Measurements from ENCODE around the gene MICAL3.
"Not testable (repeated sequence)": the region's sequence is repeated elsewhere in the genome, so short reads cannot be mapped to it uniquely, and the experiment has no call there.

MICAL3 gene

DNA sequence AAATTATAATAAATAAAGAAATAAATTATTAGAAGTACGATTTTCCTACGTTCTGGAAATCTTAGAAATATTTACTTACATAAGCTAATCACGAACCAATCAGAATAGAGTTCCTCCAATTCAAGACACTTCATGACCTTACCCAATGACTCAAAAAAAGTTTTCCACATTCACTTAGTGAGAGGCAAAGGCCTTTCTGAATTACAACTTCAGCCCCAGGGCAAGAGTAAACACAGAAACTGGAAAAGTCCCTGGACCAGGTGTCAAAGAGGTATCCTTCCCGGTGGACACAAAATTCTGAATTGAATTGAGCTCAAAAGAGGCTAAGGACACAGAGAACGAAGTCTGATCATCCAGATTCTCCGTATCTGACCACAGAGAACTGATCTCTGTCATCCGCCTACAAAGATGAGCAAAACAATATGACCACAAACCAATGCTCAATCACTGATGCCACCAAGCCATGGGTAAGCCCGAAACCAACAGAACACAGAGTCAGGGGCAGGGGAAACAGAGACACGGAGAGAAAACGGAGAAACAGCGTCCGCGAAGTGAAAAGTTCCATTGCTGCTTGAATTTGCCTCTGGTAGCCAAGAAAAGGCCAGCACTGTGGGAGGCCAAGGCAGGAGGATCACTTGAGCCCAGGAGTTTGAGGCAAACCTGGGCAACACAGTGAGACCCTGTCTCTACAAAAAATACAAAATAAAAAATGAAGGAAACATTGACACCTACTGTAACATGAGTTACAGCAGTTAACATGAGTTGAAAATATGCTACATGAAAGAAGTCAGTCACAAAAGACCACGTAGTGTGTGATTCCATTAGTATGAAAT is 256.9 kb downstream of the MICAL3 start:
- H3K27me3 ChIP-seq (ENCODE audit: low read depth, low read length), result no peaks in the 10 kb centered on the region
- no peaks in the 10 kb centered on the region for H3K9me3 ChIP-seq (ENCODE audit: insufficient read depth, low read length)
- peak overlapping the region; percentile 27; the same call in 1 of the 2 replicates for H3K4me3 ChIP-seq (ENCODE audit: low read length)
- H3K4me2 ChIP-seq (ENCODE audit: low read length), result peak overlapping the region; percentile 42
- peak overlapping the region; percentile 29; the same call in 1 of the 2 replicates for H3K27ac ChIP-seq (ENCODE audit: low read length)
- TF ChIP-seq EZH2phosphoT487 (IDR thresholded peaks at IDR 0.05; ENCODE audit: low read depth), result no peak
- TF ChIP-seq, protein P1, sequence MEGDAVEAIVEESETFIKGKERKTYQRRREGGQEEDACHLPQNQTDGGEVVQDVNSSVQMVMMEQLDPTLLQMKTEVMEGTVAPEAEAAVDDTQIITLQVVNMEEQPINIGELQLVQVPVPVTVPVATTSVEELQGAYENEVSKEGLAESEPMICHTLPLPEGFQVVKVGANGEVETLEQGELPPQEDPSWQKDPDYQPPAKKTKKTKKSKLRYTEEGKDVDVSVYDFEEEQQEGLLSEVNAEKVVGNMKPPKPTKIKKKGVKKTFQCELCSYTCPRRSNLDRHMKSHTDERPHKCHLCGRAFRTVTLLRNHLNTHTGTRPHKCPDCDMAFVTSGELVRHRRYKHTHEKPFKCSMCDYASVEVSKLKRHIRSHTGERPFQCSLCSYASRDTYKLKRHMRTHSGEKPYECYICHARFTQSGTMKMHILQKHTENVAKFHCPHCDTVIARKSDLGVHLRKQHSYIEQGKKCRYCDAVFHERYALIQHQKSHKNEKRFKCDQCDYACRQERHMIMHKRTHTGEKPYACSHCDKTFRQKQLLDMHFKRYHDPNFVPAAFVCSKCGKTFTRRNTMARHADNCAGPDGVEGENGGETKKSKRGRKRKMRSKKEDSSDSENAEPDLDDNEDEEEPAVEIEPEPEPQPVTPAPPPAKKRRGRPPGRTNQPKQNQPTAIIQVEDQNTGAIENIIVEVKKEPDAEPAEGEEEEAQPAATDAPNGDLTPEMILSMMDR (IDR thresholded peaks at IDR 0.05; ENCODE audit: low read depth, low read length), result no peak
- H3K79me2 ChIP-seq (ENCODE audit: low read length), result peaks cover 100% of the 10 kb centered on the region
- H2AFZ ChIP-seq (ENCODE audit: low read depth, low read length), result no peak overlapping the region
- peak overlapping the region; percentile 19; the same call in 1 of the 2 replicates for H3K9ac ChIP-seq (ENCODE audit: low read length)
- H3K36me3 ChIP-seq (replicated peaks; ENCODE audit: low read depth, low read length), result peaks cover 46% of the 10 kb centered on the region
- peaks cover 93% of the 10 kb centered on the region for H4K20me1 ChIP-seq (ENCODE audit: insufficient read depth, low read length)
- peaks cover 48% of the 10 kb centered on the region for H3K4me1 ChIP-seq (ENCODE audit: low read length)

DNA sequence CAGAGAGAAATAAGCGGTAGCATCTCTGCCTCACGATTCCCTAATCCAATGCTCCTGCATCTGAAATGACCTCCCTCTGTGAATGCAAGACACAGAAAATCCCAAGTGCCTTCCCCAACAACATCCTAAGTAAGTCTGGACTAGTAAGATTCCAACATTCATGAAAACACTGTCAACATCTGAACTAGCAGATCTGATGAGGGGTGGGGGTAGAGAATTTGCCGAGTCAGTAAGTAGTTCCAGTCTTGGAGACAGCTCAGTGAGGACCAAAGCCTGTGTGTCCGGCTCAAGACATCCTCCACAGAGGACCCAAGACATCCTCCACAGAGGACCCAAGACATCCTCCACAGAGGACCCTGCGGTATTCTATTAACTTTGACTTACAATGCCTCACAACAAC is 259.5 kb downstream of the MICAL3 start:
- not testable (repeated sequence) for H3K9me3 ChIP-seq (ENCODE audit: insufficient read depth, low read length); H3K9ac ChIP-seq (ENCODE audit: low read length); H3K4me2 ChIP-seq (ENCODE audit: low read length); H2AFZ ChIP-seq (ENCODE audit: low read depth, low read length); H3K4me3 ChIP-seq (ENCODE audit: low read length); H3K27ac ChIP-seq (ENCODE audit: low read length); H3K27me3 ChIP-seq (ENCODE audit: low read depth, low read length)
- Histone ChIP-seq H3K36me3 (replicated peaks; ENCODE audit: low read depth, low read length) (peaks cover 31% of the 10 kb centered on the region), H4K20me1 (ENCODE audit: insufficient read depth, low read length) (peaks cover 90% of the 10 kb centered on the region), H3K79me2 (ENCODE audit: low read length) (peaks cover 100% of the 10 kb centered on the region), H3K4me1 (ENCODE audit: low read length) (peaks cover 31% of the 10 kb centered on the region)

DNA sequence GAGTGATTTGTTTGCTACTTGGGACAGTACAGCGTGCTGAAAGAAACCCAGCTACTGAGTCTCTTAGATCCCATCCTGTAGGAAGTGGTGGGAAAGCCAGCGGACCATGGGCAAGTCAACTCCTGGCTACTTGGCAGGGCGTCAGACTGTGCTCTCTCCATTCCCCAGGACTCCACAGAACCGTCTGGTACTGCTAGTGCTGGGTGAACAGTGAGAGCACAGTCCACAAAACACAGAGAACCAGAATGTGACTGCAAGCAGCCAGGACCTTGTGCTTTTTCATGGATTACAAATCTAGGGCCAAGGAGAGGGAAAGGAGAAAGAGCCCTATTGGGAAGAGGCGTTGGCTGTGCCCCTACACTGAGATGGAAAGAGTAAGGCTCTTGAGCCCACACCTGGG is 260.3 kb downstream of the MICAL3 start:
- no peak overlapping the region for H3K27ac ChIP-seq (ENCODE audit: low read length)

DNA sequence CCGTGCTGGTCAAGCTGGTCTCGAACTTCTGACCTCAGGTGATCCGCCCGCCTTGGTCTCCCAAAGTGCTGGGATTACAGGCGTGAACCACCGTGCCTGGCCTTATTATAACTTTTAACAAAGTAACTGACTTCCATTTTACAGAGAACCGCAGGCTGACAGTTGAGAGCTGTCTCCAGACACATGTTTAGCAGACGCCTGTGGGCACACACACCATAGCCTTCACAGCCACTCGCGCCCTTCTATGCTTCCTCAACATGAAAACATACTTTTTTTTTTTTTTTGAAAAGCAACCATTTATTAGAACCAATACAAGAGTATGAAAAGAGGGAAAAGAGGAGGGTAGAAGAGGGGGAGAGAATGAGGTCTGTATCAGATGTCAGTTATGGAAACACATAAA is 260.9 kb downstream of the MICAL3 start:
- not testable (repeated sequence) for H3K27me3 ChIP-seq (ENCODE audit: low read depth, low read length); H3K27ac ChIP-seq (ENCODE audit: low read length); H3K4me2 ChIP-seq (ENCODE audit: low read length); H3K9ac ChIP-seq (ENCODE audit: low read length); H2AFZ ChIP-seq (ENCODE audit: low read depth, low read length); H3K9me3 ChIP-seq (ENCODE audit: insufficient read depth, low read length); H3K4me3 ChIP-seq (ENCODE audit: low read length)
- Histone ChIP-seq H3K36me3 (replicated peaks; ENCODE audit: low read depth, low read length) (peaks cover 25% of the 10 kb centered on the region), H4K20me1 (ENCODE audit: insufficient read depth, low read length) (peaks cover 91% of the 10 kb centered on the region), H3K4me1 (ENCODE audit: low read length) (peaks cover 22% of the 10 kb centered on the region), H3K79me2 (ENCODE audit: low read length) (peaks cover 100% of the 10 kb centered on the region)

More for the DNA sequence above, 260.3 kb downstream of the MICAL3 start:
- no peak overlapping the region for H3K4me3 ChIP-seq (ENCODE audit: low read length)
- H3K4me1 ChIP-seq (ENCODE audit: low read length), result peaks cover 23% of the 10 kb centered on the region
- H3K36me3 ChIP-seq (replicated peaks; ENCODE audit: low read depth, low read length), result peaks cover 23% of the 10 kb centered on the region
- H3K79me2 ChIP-seq (ENCODE audit: low read length), result peaks cover 100% of the 10 kb centered on the region
- no peaks in the 10 kb centered on the region for H3K27me3 ChIP-seq (ENCODE audit: low read depth, low read length)
- peaks cover 88% of the 10 kb centered on the region for H4K20me1 ChIP-seq (ENCODE audit: insufficient read depth, low read length)
- no peak overlapping the region for H3K9ac ChIP-seq (ENCODE audit: low read length)
- no peaks in the 10 kb centered on the region for H3K9me3 ChIP-seq (ENCODE audit: insufficient read depth, low read length)
- H2AFZ ChIP-seq (ENCODE audit: low read depth, low read length), result no peak overlapping the region
- H3K4me2 ChIP-seq (ENCODE audit: low read length), result no peak overlapping the region
- TF ChIP-seq, protein P1 (IDR thresholded peaks at IDR 0.05; ENCODE audit: low read depth, low read length), result no peak
- TF ChIP-seq EZH2phosphoT487 (IDR thresholded peaks at IDR 0.05; ENCODE audit: low read depth), result no peak

DNA sequence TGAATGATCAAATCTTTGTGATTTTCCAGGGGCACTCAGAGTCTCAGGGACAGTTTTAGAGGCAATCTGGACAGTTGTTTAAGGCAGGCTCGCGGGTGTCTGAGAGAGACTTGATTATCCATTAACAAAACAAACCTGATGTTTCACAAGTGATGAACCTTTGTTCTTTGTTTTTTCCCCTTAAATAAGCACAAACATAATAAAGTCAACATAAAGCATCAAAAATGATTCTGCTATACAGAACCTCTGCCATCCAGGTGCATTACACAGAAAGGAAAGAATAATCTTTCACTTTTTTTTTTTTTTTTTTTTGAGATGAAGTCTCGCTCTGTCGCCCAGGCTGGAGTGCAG is 263.2 kb downstream of the MICAL3 start:
- Histone ChIP-seq H3K27ac (ENCODE audit: low read length) (no peak overlapping the region), H3K36me3 (replicated peaks; ENCODE audit: low read depth, low read length) (peaks cover 26% of the 10 kb centered on the region), H4K20me1 (ENCODE audit: insufficient read depth, low read length) (peaks cover 88% of the 10 kb centered on the region), H3K79me2 (ENCODE audit: low read length) (peaks cover 100% of the 10 kb centered on the region), H3K27me3 (ENCODE audit: low read depth, low read length) (no peaks in the 10 kb centered on the region), H3K9ac (ENCODE audit: low read length) (no peak overlapping the region), H3K4me2 (ENCODE audit: low read length) (no peak overlapping the region), H3K4me3 (ENCODE audit: low read length) (no peak overlapping the region), H3K9me3 (ENCODE audit: insufficient read depth, low read length) (no peaks in the 10 kb centered on the region), H2AFZ (ENCODE audit: low read depth, low read length) (no peak overlapping the region), H3K4me1 (ENCODE audit: low read length) (peaks cover 9% of the 10 kb centered on the region; the same call in 1 of the 2 replicates)
- TF ChIP-seq, protein P1 (IDR thresholded peaks at IDR 0.05; ENCODE audit: low read depth, low read length), result no peak
- TF ChIP-seq EZH2phosphoT487 (IDR thresholded peaks at IDR 0.05; ENCODE audit: low read depth), result no peak

All from OCI-LY3 (cell line).